Measurements from ENCODE around the gene DRC1.

GRCh38 chr2:26487192-26487591, 85.5 kb downstream of the DRC1 start:
- TF ChIP-seq CTCF (IDR thresholded peaks at IDR 0.05): no peak
- no peak for TF ChIP-seq POLR2AphosphoS5 (IDR thresholded peaks at IDR 0.05)
- TF ChIP-seq POLR2A (IDR thresholded peaks at IDR 0.05): no peak
